ENCODE data around the gene STING1. TPM values are rescaled to one million over a fixed set of nuclear protein-coding genes. Genes with fewer than 3 reads are reported as not detected.

The STING1 gene
- 51.0 and 51.4 TPM in 2 replicates for total RNA-seq

GRCh38 chr5:139482050-139482889 is at the start of gene STING1:
TSS of gene STING1 (minus strand) at chr5:139482758. CDS start at chr5:139481704, 1,054 bp downstream.

GRCh38 chr5:139470821-139471300 is 11.7 kb downstream of the STING1 start, which contains the start of gene SMIM33:
TSS of gene SMIM33 (plus strand) at chr5:139471004. CDS start at chr5:139471122, 118 bp downstream.

GRCh38 chr5:139462586-139463276 is 19.8 kb downstream of the STING1 start, which contains the start of gene ECSCR:
TSS of gene ECSCR (minus strand) at chr5:139462743. CDS start at chr5:139462670, 73 bp downstream.

DNA sequence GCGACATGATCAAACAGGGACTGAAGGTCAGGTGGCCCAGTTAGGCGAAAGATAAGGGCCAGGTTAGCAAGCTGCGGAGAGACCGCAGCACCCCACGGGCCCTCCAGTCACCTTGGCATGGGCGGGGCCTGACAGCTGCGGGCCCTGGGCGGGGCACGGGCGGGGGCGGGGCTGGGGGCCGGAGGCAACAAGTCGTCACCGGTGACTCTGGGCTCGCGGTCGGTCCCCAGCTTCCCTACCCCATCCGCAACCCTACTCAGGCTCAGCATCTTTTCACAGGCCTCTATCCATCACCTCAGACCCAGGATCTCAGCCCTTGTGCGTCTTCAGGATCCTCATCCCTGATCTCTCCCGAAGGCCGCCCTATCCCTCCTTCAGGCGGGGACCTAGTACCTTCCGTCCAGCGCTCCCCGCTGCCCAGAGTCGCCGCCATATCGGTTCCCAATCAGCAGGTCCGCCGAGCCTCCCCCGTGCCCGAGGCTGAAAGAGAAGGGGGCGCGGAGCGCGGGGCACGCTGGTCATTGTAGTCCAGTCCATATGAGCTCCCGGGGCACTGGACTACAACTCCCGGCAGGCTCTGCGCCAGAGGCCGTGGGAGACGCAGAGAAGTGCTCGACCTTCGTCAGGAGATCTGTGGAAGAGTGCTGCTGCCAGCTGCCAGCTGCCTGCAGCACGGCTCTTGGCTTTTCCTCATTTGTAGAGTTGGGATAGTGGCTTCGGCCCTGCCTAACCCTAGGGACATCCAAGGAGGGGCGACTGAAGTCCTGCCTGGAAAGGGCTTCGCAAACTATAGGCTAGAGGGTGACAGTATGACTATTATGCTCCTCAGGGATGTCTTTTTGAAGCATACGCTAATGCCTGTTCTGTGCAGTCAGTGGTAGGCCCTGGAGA is 43.3 kb downstream of the STING1 start, which contains the start of gene DNAJC18:
Gene DNAJC18 (minus strand): TSS at position 513 of the 891 bp plus-strand sequence. CDS start 80 bp downstream, at position 433.

Other genes with a start within 250 kb of the STING1 start
- 179 and 190 TPM in 2 replicates for gene MATR3, start 189.0 kb downstream of the STING1 start, total RNA-seq
- 44.2 and 46.4 TPM in 2 replicates for gene PAIP2, start 140.9 kb downstream of the STING1 start, total RNA-seq
- not detected in 2 replicates for gene SLC23A1, start 99.5 kb downstream of the STING1 start, total RNA-seq
- not detected in 2 replicates for gene MZB1, start 92.8 kb downstream of the STING1 start, total RNA-seq
- 1.2 and 1.5 TPM in 2 replicates for gene PROB1, start 87.7 kb downstream of the STING1 start, total RNA-seq
- gene SPATA24, start 78.7 kb downstream of the STING1 start, total RNA-seq: 5.1 and 7.4 TPM in 2 replicates
- 4.2 and 6.5 TPM in 2 replicates for gene DNAJC18, start 43.2 kb downstream of the STING1 start, total RNA-seq
- 1.0 and 1.2 TPM in 2 replicates for gene ECSCR, start 20.0 kb downstream of the STING1 start, total RNA-seq
- gene SMIM33, start 11.8 kb downstream of the STING1 start, total RNA-seq: not detected in 2 replicates
- 136 and 150 TPM in 2 replicates for gene UBE2D2, start 78.6 kb upstream of the STING1 start, total RNA-seq
- 21.6 and 22.0 TPM in 2 replicates for gene CXXC5, start 165.6 kb upstream of the STING1 start, total RNA-seq

Measured in bronchus fibroblast of lung (primary cell).